ENCODE measurements around the gene CD300C.

The CD300C gene

DNA sequence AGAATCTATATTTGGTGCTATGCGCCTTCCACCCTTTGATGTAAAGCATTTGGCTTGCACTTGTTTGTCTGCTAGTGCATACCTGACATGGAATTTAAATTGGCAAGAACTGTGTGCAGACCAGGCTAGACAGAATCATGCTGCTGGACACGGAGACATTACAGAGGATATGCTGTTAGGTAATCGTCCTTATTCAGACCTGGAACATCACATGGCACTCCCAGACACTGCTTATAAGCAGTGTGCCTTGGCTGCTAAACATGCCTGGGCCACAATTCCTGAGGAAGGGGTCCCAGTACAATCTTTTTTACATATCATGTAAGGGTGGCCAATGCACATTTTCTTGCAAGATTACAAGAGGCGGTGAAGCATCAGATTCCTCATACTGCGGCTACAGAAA is 39.8 kb upstream of the CD300C start:
- TF ChIP-seq SP2 (tag by site-specific recombination; IDR thresholded peaks at IDR 0.05) (no peak), ZNF37A (tag by site-specific recombination; IDR thresholded peaks at IDR 0.05) (no peak), ZBTB7A (tag by site-specific recombination; IDR thresholded peaks at IDR 0.05; ENCODE audit: low read depth) (no peak), TRIM28 (IDR thresholded peaks at IDR 0.05; ENCODE audit: borderline replicate concordance, low read length) (no peak), MEIS1 (CRISPR knock-in tag; IDR thresholded peaks at IDR 0.05; ENCODE audit: borderline replicate concordance) (no peak), YY1 (tag by site-specific recombination; IDR thresholded peaks at IDR 0.05) (no peak), ZFP41 (tag by site-specific recombination; IDR thresholded peaks at IDR 0.05; ENCODE audit: borderline replicate concordance) (no peak), KLF9 (tag by site-specific recombination; IDR thresholded peaks at IDR 0.05; ENCODE audit: low read depth) (no peak), ZNF514 (tag by site-specific recombination; IDR thresholded peaks at IDR 0.05) (no peak), BCL11A (tag by site-specific recombination; IDR thresholded peaks at IDR 0.05; ENCODE audit: low read depth) (no peak), ZNF416 (tag by site-specific recombination; IDR thresholded peaks at IDR 0.05) (no peak), ZNF335 (tag by site-specific recombination; conservative IDR thresholded peaks at IDR 0.05) (no peak), ZNF239 (tag by site-specific recombination; IDR thresholded peaks at IDR 0.05) (no peak)
- TF ChIP-seq, protein P1, sequence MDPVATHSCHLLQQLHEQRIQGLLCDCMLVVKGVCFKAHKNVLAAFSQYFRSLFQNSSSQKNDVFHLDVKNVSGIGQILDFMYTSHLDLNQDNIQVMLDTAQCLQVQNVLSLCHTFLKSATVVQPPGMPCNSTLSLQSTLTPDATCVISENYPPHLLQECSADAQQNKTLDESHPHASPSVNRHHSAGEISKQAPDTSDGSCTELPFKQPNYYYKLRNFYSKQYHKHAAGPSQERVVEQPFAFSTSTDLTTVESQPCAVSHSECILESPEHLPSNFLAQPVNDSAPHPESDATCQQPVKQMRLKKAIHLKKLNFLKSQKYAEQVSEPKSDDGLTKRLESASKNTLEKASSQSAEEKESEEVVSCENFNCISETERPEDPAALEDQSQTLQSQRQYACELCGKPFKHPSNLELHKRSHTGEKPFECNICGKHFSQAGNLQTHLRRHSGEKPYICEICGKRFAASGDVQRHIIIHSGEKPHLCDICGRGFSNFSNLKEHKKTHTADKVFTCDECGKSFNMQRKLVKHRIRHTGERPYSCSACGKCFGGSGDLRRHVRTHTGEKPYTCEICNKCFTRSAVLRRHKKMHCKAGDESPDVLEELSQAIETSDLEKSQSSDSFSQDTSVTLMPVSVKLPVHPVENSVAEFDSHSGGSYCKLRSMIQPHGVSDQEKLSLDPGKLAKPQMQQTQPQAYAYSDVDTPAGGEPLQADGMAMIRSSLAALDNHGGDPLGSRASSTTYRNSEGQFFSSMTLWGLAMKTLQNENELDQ (tag by site-specific recombination; IDR thresholded peaks at IDR 0.05; ENCODE audit: low read depth) = no peak
- TF ChIP-seq, protein P2, sequence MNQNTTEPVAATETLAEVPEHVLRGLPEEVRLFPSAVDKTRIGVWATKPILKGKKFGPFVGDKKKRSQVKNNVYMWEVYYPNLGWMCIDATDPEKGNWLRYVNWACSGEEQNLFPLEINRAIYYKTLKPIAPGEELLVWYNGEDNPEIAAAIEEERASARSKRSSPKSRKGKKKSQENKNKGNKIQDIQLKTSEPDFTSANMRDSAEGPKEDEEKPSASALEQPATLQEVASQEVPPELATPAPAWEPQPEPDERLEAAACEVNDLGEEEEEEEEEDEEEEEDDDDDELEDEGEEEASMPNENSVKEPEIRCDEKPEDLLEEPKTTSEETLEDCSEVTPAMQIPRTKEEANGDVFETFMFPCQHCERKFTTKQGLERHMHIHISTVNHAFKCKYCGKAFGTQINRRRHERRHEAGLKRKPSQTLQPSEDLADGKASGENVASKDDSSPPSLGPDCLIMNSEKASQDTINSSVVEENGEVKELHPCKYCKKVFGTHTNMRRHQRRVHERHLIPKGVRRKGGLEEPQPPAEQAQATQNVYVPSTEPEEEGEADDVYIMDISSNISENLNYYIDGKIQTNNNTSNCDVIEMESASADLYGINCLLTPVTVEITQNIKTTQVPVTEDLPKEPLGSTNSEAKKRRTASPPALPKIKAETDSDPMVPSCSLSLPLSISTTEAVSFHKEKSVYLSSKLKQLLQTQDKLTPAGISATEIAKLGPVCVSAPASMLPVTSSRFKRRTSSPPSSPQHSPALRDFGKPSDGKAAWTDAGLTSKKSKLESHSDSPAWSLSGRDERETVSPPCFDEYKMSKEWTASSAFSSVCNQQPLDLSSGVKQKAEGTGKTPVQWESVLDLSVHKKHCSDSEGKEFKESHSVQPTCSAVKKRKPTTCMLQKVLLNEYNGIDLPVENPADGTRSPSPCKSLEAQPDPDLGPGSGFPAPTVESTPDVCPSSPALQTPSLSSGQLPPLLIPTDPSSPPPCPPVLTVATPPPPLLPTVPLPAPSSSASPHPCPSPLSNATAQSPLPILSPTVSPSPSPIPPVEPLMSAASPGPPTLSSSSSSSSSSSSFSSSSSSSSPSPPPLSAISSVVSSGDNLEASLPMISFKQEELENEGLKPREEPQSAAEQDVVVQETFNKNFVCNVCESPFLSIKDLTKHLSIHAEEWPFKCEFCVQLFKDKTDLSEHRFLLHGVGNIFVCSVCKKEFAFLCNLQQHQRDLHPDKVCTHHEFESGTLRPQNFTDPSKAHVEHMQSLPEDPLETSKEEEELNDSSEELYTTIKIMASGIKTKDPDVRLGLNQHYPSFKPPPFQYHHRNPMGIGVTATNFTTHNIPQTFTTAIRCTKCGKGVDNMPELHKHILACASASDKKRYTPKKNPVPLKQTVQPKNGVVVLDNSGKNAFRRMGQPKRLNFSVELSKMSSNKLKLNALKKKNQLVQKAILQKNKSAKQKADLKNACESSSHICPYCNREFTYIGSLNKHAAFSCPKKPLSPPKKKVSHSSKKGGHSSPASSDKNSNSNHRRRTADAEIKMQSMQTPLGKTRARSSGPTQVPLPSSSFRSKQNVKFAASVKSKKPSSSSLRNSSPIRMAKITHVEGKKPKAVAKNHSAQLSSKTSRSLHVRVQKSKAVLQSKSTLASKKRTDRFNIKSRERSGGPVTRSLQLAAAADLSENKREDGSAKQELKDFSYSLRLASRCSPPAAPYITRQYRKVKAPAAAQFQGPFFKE (tag by site-specific recombination; IDR thresholded peaks at IDR 0.05; ENCODE audit: borderline replicate concordance) = no peak
- TF ChIP-seq, protein P3, sequence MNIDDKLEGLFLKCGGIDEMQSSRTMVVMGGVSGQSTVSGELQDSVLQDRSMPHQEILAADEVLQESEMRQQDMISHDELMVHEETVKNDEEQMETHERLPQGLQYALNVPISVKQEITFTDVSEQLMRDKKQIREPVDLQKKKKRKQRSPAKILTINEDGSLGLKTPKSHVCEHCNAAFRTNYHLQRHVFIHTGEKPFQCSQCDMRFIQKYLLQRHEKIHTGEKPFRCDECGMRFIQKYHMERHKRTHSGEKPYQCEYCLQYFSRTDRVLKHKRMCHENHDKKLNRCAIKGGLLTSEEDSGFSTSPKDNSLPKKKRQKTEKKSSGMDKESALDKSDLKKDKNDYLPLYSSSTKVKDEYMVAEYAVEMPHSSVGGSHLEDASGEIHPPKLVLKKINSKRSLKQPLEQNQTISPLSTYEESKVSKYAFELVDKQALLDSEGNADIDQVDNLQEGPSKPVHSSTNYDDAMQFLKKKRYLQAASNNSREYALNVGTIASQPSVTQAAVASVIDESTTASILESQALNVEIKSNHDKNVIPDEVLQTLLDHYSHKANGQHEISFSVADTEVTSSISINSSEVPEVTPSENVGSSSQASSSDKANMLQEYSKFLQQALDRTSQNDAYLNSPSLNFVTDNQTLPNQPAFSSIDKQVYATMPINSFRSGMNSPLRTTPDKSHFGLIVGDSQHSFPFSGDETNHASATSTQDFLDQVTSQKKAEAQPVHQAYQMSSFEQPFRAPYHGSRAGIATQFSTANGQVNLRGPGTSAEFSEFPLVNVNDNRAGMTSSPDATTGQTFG (tag by site-specific recombination; IDR thresholded peaks at IDR 0.05; ENCODE audit: borderline replicate concordance) = no peak
- TF ChIP-seq, protein P4, sequence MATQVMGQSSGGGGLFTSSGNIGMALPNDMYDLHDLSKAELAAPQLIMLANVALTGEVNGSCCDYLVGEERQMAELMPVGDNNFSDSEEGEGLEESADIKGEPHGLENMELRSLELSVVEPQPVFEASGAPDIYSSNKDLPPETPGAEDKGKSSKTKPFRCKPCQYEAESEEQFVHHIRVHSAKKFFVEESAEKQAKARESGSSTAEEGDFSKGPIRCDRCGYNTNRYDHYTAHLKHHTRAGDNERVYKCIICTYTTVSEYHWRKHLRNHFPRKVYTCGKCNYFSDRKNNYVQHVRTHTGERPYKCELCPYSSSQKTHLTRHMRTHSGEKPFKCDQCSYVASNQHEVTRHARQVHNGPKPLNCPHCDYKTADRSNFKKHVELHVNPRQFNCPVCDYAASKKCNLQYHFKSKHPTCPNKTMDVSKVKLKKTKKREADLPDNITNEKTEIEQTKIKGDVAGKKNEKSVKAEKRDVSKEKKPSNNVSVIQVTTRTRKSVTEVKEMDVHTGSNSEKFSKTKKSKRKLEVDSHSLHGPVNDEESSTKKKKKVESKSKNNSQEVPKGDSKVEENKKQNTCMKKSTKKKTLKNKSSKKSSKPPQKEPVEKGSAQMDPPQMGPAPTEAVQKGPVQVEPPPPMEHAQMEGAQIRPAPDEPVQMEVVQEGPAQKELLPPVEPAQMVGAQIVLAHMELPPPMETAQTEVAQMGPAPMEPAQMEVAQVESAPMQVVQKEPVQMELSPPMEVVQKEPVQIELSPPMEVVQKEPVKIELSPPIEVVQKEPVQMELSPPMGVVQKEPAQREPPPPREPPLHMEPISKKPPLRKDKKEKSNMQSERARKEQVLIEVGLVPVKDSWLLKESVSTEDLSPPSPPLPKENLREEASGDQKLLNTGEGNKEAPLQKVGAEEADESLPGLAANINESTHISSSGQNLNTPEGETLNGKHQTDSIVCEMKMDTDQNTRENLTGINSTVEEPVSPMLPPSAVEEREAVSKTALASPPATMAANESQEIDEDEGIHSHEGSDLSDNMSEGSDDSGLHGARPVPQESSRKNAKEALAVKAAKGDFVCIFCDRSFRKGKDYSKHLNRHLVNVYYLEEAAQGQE (tag by site-specific recombination; IDR thresholded peaks at IDR 0.05) = no peak
- TF ChIP-seq, protein P5, sequence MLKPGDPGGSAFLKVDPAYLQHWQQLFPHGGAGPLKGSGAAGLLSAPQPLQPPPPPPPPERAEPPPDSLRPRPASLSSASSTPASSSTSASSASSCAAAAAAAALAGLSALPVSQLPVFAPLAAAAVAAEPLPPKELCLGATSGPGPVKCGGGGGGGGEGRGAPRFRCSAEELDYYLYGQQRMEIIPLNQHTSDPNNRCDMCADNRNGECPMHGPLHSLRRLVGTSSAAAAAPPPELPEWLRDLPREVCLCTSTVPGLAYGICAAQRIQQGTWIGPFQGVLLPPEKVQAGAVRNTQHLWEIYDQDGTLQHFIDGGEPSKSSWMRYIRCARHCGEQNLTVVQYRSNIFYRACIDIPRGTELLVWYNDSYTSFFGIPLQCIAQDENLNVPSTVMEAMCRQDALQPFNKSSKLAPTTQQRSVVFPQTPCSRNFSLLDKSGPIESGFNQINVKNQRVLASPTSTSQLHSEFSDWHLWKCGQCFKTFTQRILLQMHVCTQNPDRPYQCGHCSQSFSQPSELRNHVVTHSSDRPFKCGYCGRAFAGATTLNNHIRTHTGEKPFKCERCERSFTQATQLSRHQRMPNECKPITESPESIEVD (tag by site-specific recombination; IDR thresholded peaks at IDR 0.05) = no peak
- no peaks in the 10 kb centered on the region for H3K9me3 ChIP-seq (ENCODE audit: control insufficient read depth, insufficient read depth, low read depth, low read length)
- H3K4me1 ChIP-seq (ENCODE audit: control insufficient read depth, insufficient read depth, low read length) = no peaks in the 10 kb centered on the region
- H3K36me3 ChIP-seq (ENCODE audit: control insufficient read depth in 2 of 2, insufficient read depth in 1 of 2, low read length in 2 of 2) = no peaks in the 10 kb centered on the region
- CTCF ChIA-PET = no interaction called here
- H3K27ac ChIP-seq (ENCODE audit: extremely low read depth, low read depth, low read length) = no peak overlapping the region
- no peak overlapping the region for H3K4me3 ChIP-seq (ENCODE audit: low read depth, low read length)
- POLR2A ChIA-PET = no interaction called here
